DOHH2 (cell line): ENCODE results near the gene IRF2BP2.

Experiments used
- CTCF ChIP-seq: fragments of 200-600 bp; sonication (generic); IDR thresholded peaks from one replicate; pipeline ENCODE4 v1.5.1; 2014; ENCODE audit warnings: antibody characterized with exemption, mild to moderate bottlenecking, low read depth, low read length; ENCODE audit not compliant: poor library complexity, severe bottlenecking
- EZH2phosphoT487 ChIP-seq: fragments of 200-600 bp; sonication (generic); IDR thresholded peaks from 2 replicates; pipeline ENCODE4 v1.6.1; 2017; ENCODE audit warnings: borderline replicate concordance, mild to moderate bottlenecking, antibody characterized with exemption, low read length, moderate library complexity, mixed read lengths

GRCh38 chr1:234605399-234605982 is 4.5 kb downstream of the IRF2BP2 start:
- TF ChIP-seq CTCF = no peak
- 0 out of 2 replicates have a peak, but pooled peaks have one; percentile 19 for TF ChIP-seq EZH2phosphoT487
